Fibroblast of skin of right biceps (primary cell): Measurements from ENCODE around the gene PRSS8.
A peak's percentile ranks its signal among the peaks of the same experiment; 100 is the strongest.
"Not testable (repeated sequence)": the region's sequence is repeated elsewhere in the genome, so short reads cannot be mapped to it uniquely, and the experiment has no call there.

Experiments used
- DNase-seq: peaks from one replicate; pipeline ENCODE4 v3.0.0-alpha.2; 2013

Gene PRSS8

GRCh38 chr16:31143694-31144148, 8.2 kb upstream of the PRSS8 start:
- DNase-seq = no peak

DNA sequence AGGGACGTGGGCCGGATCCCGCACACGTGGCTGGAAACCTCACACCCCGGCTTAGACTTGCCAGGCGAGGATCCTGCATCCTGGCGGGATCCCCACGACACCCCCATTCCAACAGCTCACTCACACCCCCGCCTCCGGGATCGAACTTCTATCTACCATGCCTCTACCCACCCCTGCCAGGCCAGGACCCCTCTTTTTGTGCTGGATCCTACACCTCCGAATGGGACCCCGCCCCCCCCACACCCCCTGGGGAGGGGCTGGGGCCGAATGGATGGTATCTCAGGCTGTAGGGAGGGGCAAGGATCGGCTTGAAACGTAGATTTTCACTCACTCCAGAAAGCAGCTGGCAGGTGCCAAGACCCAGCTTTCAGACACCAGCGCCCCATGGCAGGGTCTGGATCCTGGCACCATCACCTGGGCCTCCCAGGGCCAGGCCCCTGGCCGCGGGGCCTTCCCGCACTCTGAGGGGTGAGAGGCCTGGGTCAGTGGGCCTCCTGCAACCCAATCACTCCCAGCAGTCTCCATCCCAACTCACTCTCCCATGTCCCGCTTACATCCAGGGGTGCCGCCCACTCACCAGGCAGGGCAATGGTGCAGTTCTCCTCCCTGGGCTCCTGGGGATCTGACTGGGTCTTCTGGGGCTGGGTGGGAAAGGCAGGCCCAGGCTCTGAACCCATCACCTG, 7.6 kb upstream of the PRSS8 start:
- no peak for DNase-seq

GRCh38 chr16:31142109-31143010, 6.8 kb upstream of the PRSS8 start:
- peak; percentile 99 for DNase-seq

GRCh38 chr16:31141489-31142108, 6.1 kb upstream of the PRSS8 start:
- no peak for DNase-seq

DNA sequence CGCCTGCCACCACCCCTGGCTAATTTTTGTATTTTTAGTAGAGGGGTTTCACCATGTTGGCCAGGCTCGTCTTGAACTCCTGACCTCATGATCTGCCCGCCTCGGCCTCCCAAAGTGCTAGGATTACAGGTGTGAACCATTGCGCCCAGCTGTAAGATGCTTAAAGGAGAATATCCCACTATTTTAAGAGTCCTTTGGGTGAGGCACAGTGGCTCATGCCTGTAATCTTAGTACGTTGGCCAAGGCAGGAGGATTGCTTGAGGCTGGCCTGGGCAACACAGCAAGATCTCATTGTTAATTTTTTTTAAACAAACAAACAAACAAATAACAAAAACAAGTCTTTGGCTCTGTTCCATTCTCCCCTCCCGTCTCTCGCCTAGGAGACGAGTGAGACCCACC, 5.5 kb upstream of the PRSS8 start:
- DNase-seq = not testable (repeated sequence)

GRCh38 chr16:31138621-31139578, 3.4 kb upstream of the PRSS8 start:
- DNase-seq = peak; percentile 58

DNA sequence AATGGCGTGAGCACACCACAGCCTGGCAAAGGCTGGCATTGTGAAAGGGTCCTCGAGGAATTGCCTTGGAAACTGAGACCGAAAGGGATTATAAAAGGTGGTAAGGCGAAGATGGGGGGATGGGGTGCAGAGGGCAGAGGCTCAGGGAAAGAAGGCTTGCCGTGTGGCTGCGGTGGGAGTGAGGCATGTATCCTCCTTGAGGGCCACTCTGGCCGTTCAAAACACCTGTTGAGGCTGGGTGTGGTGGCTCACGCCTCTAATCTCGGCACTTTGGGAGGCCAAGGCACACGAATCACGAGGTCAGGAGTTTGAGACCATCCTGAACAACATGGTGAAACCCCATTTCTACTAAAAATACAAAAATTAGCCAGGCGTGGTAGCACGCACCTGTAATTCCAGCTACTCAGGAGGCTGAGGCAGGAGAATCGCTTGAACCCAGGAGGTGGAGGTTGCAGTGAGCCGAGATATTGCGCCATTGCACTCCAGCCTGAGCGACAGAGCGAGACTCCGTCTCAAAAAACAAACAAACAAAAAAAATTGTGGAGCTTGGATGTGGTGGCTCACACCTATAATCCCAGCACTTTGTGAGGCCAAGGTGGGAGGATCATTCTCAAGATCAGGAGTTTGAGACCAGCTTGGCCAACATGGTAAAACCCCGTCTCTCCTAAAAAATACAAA, 1.4 kb upstream of the PRSS8 start:
- not testable (repeated sequence) for DNase-seq

GRCh38 chr16:31136287-31136662, 748 bp upstream of the PRSS8 start:
- DNase-seq = no peak

GRCh38 chr16:31134625-31135534, 647 bp downstream of the PRSS8 start:
- peak; percentile 17 for DNase-seq

DNA sequence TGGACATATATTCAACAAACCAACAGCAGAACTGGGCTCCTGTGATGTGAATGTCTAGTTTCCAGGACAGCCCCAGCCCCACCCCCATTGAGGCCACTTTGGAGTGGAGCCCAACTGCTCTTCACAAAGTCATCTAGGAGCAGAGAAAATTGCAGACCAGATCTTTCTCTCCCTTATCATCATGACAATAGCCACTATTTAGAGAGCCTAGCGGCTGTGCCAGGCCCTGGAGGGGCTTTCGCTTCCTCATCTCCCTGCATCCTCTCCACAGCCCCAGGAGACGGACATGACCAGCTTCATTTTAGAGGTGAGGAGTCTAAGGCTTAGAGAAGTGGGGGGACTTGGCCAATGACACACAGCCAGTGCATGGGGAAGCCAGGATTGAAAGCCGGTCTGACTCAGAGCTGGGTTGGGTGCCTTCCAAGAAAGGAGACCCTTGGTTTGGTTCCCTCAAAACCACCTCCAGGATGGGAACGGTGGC, 1.4 kb downstream of the PRSS8 start:
- DNase-seq = peak; percentile 26

DNA sequence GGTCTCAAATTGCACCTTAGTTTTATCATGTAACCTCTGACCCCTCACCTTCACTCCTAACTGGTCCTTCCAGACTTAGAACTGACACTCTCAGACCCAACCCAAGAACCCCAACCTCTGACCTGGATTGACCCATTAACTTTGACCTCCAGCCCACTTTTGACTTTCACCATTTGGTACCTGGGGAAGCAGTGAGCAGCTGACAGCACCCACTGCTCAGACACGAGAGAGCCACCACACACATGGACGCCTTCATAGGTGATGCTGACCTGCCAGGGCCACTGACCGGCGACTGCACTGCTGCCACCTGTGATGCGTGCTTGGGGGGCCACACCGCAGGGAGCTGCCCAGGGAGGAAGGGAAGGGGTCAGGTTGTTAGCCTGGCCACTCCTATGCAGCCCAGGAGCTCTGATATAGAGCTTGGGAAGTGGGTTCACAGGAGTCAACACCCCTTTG, 2.5 kb downstream of the PRSS8 start:
- DNase-seq = no peak

GRCh38 chr16:31132303-31132979, 3.1 kb downstream of the PRSS8 start:
- DNase-seq = no peak

DNA sequence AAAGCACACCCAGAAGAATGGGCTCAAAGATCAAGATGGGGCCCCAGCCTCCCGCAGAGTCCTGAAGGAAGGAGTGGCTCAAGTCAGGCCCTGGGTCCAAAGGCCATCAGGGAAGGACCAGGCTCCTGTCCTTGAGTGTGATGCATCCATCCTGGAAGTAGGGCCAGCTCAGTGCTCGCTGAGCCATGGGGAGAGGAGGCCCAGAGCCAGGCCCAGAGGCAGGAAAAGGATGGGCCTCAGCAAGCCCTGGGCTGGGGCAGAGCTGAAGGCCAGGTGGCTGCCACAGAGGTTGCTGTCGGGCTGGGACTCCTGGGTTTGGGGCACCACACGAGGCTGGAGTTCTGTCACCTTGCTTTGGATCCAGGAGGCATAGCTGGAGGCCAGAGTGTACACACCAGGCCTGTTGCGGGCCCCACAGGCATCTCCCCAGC, 3.7 kb downstream of the PRSS8 start:
- no peak for DNase-seq

- DNase-seq = no peak
Measured at GRCh38 chr16:31131416-31131815, 4.1 kb downstream of the PRSS8 start.

DNA sequence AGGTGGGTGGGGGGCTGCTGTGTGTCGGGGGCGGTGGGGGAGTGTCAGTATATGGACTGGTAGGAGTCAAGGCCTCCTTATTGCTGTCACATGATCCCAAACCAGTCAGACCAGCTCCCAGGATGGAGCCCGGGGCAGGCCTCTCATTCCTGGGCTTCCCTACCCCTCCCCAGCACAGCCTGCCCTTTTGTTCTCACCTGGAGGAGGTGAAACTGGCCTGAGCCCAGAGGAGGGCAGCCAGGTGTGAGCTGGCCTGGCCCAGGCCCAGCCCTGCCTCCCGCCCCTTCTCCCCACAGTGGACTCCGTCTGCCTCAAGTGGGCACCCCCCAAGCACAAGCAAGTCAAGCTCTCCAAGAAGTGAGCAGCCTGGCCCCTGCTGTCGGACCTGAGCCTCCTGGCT, 4.6 kb downstream of the PRSS8 start:
- no peak for DNase-seq

DNA sequence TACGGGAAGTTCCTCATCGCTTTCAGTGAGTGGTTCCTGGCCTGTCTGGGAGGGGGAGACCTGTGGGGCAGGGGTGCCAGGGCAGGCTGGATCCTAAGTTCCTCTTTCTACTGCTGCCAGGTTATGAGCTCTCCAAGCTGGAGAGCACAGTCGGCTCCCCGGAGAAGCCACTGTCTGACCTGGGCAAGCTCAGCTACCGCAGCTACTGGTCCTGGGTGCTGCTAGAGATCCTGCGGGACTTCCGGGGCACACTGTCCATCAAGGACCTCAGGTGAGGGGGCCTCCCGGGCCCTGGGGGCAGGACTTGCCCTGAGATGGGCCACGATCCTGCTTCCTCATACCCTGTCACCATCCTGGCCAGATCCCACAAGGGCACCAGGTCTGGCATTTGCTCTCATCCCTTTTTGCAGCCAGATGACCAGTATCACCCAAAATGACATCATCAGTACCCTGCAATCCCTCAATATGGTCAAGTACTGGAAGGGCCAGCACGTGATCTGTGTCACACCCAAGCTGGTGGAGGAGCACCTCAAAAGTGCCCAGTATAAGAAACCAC, 5.1 kb downstream of the PRSS8 start:
- DNase-seq = no peak

- DNase-seq = no peak
Measured at GRCh38 chr16:31129568-31130335, 5.8 kb downstream of the PRSS8 start.

DNA sequence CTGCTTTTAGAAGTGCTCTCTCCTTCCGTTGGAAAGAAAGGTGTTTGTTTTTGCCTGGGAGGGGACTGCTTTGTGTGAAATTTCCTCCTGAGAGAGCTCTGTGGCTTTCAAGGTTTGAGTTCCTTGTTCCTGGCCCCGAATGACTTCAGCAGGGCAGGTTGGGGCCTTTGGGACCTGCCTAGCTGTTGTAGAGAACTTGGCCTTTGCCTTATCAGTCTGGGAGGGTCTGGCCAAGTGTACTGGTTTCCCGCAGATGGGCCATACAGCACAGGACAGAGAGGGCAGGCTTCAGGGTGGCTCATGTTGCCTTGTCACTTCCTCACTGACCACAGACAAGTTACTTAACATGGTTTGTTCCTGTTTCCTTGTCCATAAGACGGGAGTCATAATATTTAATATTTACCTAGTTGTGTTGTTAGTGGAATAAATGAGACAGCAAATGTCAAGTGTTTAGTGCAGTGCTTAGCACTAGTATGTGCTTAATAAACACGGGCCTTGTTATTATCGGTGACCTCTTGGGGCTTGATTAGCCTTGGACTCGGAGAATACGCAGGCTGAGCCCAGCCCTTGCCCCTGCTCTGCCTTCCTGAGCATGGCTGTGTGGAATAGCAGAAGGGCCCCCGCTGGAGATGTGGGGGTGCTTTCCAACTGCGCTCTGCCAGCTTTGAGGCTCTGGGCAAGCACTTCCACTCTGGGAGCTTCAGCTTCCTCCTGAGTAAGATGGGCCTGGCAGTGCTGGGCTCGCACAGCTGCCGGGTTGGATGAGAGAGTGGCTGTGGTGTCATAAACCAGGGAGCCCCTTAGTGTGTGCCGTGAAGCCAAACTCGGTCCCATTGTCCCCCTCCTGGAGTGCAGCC, 6.6 kb downstream of the PRSS8 start:
- DNase-seq = no peak
